ENCODE measurements around the gene CALCOCO2. TPM values are rescaled to one million over a fixed set of nuclear protein-coding genes. Genes with fewer than 3 reads are reported as not detected.
"Not testable (repeated sequence)": the region's sequence is repeated elsewhere in the genome, so short reads cannot be mapped to it uniquely, and the experiment has no call there.

CALCOCO2 gene
- total RNA-seq, 4 donors from 2014 or later, result 141 to 292 (median 207) TPM

DNA sequence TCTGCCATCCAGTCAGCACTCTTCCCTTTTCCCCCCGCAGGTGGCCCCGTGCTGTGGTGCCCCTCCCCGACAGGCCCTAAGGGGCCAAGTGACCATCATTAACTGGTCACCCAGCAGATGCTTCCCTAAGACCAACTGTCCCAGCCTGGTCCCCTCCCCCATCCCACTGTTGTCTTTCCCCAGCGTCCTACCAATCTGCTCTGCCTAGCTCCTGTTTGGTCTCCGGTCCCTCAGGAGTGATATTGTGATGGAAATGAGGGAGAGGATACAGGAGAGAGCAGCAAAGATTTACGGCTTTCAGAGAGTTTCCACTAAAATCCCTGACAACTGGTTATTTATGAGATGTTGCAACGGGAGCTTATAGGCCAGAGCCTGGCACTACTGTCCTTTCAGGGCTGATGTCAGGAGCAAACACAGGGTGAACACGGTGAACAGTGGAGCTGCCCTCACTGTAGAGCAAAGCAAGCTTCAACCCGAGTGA, 12.4 kb upstream of the CALCOCO2 start:
- in situ Hi-C loops (cut with MboI; ENCODE audit: low pct_ligation_motif_present in 1 of 4, low pct_unique_long_range_greater_than_20kb in 1 of 4, low sequenced_read_pairs in 3 of 4), result no loop called here
- H3K36me3 ChIP-seq, result no peaks in the 10 kb centered on the region
- no peak overlapping the region for H3K4me3 ChIP-seq
- H3K9me3 ChIP-seq, result no peaks in the 10 kb centered on the region
- DNase-seq, result no peak
- intact Hi-C loops (cut with DNase I; ENCODE audit: low total_unique reads), result no loop called here
- TF ChIP-seq, protein P1, sequence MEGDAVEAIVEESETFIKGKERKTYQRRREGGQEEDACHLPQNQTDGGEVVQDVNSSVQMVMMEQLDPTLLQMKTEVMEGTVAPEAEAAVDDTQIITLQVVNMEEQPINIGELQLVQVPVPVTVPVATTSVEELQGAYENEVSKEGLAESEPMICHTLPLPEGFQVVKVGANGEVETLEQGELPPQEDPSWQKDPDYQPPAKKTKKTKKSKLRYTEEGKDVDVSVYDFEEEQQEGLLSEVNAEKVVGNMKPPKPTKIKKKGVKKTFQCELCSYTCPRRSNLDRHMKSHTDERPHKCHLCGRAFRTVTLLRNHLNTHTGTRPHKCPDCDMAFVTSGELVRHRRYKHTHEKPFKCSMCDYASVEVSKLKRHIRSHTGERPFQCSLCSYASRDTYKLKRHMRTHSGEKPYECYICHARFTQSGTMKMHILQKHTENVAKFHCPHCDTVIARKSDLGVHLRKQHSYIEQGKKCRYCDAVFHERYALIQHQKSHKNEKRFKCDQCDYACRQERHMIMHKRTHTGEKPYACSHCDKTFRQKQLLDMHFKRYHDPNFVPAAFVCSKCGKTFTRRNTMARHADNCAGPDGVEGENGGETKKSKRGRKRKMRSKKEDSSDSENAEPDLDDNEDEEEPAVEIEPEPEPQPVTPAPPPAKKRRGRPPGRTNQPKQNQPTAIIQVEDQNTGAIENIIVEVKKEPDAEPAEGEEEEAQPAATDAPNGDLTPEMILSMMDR (IDR thresholded peaks at IDR 0.05), result no peak
- no peak for TF ChIP-seq EP300 (IDR thresholded peaks at IDR 0.05; ENCODE audit: low read depth)
- TF ChIP-seq POLR2AphosphoS5 (IDR thresholded peaks at IDR 0.05), result no peak
- WGBS, 2 donors (ENCODE audit: low coverage in 1 of 2), result 61 to 71% methylated on average over 5 to 9 of the region's 9 CpGs
- H3K27ac ChIP-seq, result no peak overlapping the region
- H3K27me3 ChIP-seq, result peaks cover 6% of the 10 kb centered on the region
- peaks cover 5 to 23% (median 13%) of the 10 kb centered on the region in 4 donors for H3K4me1 ChIP-seq

DNA sequence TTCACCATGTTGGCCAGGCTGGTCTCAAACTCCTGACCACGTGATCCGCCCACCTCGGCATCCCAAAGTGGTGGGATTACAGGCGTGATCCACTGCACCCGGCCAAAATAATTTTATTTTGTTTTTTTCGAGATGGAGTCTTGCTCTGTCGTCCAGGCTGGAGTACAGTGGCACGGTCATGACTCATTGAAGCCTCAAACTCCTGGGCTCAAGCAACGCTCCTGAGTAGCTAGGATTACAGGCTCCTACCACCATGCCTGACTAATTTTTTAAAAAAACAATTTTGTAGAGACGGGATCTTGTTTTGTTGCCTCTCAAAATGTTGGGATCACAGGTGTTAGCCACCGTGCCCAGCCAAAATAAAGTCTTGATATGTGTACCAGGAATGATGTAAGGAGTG, 11.4 kb upstream of the CALCOCO2 start:
- DNase-seq, result no peak
- Histone ChIP-seq H3K36me3 (no peaks in the 10 kb centered on the region), H3K27ac (no peak overlapping the region), H3K4me1 (peaks cover 5 to 18% (median 12%) of the 10 kb centered on the region in 4 donors), H3K27me3 (peaks cover 6% of the 10 kb centered on the region), H3K9me3 (no peaks in the 10 kb centered on the region), H3K4me3 (no peak overlapping the region)
- whole genome bisulfite sequencing, 2 donors (ENCODE audit: low coverage in 1 of 2), result 80 to 88% methylated on average over 5 to 11 of the region's 11 CpGs
- TF ChIP-seq POLR2AphosphoS5 (IDR thresholded peaks at IDR 0.05), result no peak
- no peak for TF ChIP-seq EP300 (IDR thresholded peaks at IDR 0.05; ENCODE audit: low read depth)
- TF ChIP-seq, protein P1 (IDR thresholded peaks at IDR 0.05), result no peak
- no peak for TF ChIP-seq POLR2A (IDR thresholded peaks at IDR 0.05)
- in situ Hi-C loops (cut with MboI; ENCODE audit: low pct_ligation_motif_present in 1 of 4, low pct_unique_long_range_greater_than_20kb in 1 of 4, low sequenced_read_pairs in 3 of 4) (no loop called here), intact Hi-C loops (cut with DNase I; ENCODE audit: low total_unique reads) (no loop called here)

- H3K4me1 ChIP-seq, result peaks cover 5 to 17% (median 11%) of the 10 kb centered on the region in 4 donors
- H3K9me3 ChIP-seq; H3K27ac ChIP-seq; in situ Hi-C loops (cut with MboI; ENCODE audit: low pct_ligation_motif_present in 1 of 4, low pct_unique_long_range_greater_than_20kb in 1 of 4, low sequenced_read_pairs in 3 of 4); H3K27me3 ChIP-seq; intact Hi-C loops (cut with DNase I; ENCODE audit: low total_unique reads); H3K4me3 ChIP-seq; H3K36me3 ChIP-seq; DNase-seq: not testable (repeated sequence)
- WGBS, 2 donors (ENCODE audit: low coverage in 1 of 2), result 75% methylated on average over 6 of the region's 6 CpGs; no CpG with 5 or more reads in 1 of the 2 donors
These were observed 9.9 kb upstream of the CALCOCO2 start for GRCh38 chr17:48820936-48821335.

GRCh38 chr17:48825446-48826381, 5.1 kb upstream of the CALCOCO2 start:
- no peaks in the 10 kb centered on the region for H3K36me3 ChIP-seq
- in situ Hi-C loops (cut with MboI; ENCODE audit: low pct_ligation_motif_present in 1 of 4, low pct_unique_long_range_greater_than_20kb in 1 of 4, low sequenced_read_pairs in 3 of 4), result no loop called here

More at GRCh38 chr17:48825446-48826381, 5.1 kb upstream of the CALCOCO2 start:
- WGBS, 2 donors (ENCODE audit: low coverage in 1 of 2), result 79 to 85% methylated on average over 6 to 11 of the region's 11 CpGs
- Histone ChIP-seq H3K9me3 (no peaks in the 10 kb centered on the region), H3K27ac (no peak overlapping the region), H3K4me1 (peaks cover 0 to 5% (median 0%) of the 10 kb centered on the region in 4 donors), H3K27me3 (no peaks in the 10 kb centered on the region), H3K4me3 (no peak overlapping the region)
- DNase-seq, result no peak
- intact Hi-C loops (cut with DNase I; ENCODE audit: low total_unique reads), result no loop called here
- TF ChIP-seq, protein P1 (IDR thresholded peaks at IDR 0.05), result no peak
- TF ChIP-seq POLR2A (IDR thresholded peaks at IDR 0.05), result no peak
- no peak for TF ChIP-seq EP300 (IDR thresholded peaks at IDR 0.05; ENCODE audit: low read depth)
- TF ChIP-seq POLR2AphosphoS5 (IDR thresholded peaks at IDR 0.05), result no peak

Data from transverse colon (tissue), 4 donors.